Measurements from ENCODE around the gene ABI3BP.
A peak's percentile ranks its signal among the peaks of the same experiment; 100 is the strongest.

The ABI3BP gene

GRCh38 chr3:100737334-100737733, 255.9 kb downstream of the ABI3BP start:
- H3K9me3 ChIP-seq (ENCODE audit: control insufficient read depth, insufficient read depth, low read length): no peaks in the 10 kb centered on the region
- no peak overlapping the region for H3K9ac ChIP-seq (ENCODE audit: low read depth, low read length)
- H3K36me3 ChIP-seq (ENCODE audit: insufficient read depth, low read length): peaks cover 3% of the 10 kb centered on the region
- H3K4me1 ChIP-seq (ENCODE audit: insufficient read depth, low read length): peaks cover 8% of the 10 kb centered on the region; the same call in 1 of the 2 replicates

- Histone ChIP-seq H3K9me3 (ENCODE audit: control insufficient read depth, insufficient read depth, low read length) (no peaks in the 10 kb centered on the region), H3K36me3 (ENCODE audit: insufficient read depth, low read length) (peaks cover 3% of the 10 kb centered on the region; the same call in 1 of the 2 replicates), H3K4me1 (ENCODE audit: insufficient read depth, low read length) (peaks cover 13% of the 10 kb centered on the region; the same call in 1 of the 2 replicates), H3K9ac (ENCODE audit: low read depth, low read length) (no peak overlapping the region)
These were observed 260.8 kb downstream of the ABI3BP start for GRCh38 chr3:100732435-100732834.

GRCh38 chr3:100730524-100730923, 262.7 kb downstream of the ABI3BP start:
- H3K36me3 ChIP-seq (ENCODE audit: insufficient read depth, low read length): peaks cover 3% of the 10 kb centered on the region; the same call in 1 of the 2 replicates
- H3K9me3 ChIP-seq (ENCODE audit: control insufficient read depth, insufficient read depth, low read length): no peaks in the 10 kb centered on the region
- H3K9ac ChIP-seq (ENCODE audit: low read depth, low read length): no peak overlapping the region
- peaks cover 13% of the 10 kb centered on the region; the same call in 1 of the 2 replicates for H3K4me1 ChIP-seq (ENCODE audit: insufficient read depth, low read length)

- peaks cover 3% of the 10 kb centered on the region; the same call in 1 of the 2 replicates for H3K36me3 ChIP-seq (ENCODE audit: insufficient read depth, low read length)
- H3K9me3 ChIP-seq (ENCODE audit: control insufficient read depth, insufficient read depth, low read length): no peaks in the 10 kb centered on the region
- no peak overlapping the region for H3K9ac ChIP-seq (ENCODE audit: low read depth, low read length)
- 0 out of 2 replicates have a peak, but pooled peaks cover 3% of the 10 kb centered on the region for H3K4me1 ChIP-seq (ENCODE audit: insufficient read depth, low read length)
These were observed 266.5 kb downstream of the ABI3BP start for GRCh38 chr3:100726706-100727105.

- Histone ChIP-seq H3K9ac (ENCODE audit: low read depth, low read length) (no peak overlapping the region), H3K9me3 (ENCODE audit: control insufficient read depth, insufficient read depth, low read length) (no peaks in the 10 kb centered on the region), H3K4me1 (ENCODE audit: insufficient read depth, low read length) (0 out of 2 replicates have a peak, but pooled peaks cover 3% of the 10 kb centered on the region), H3K36me3 (ENCODE audit: insufficient read depth, low read length) (peaks cover 3% of the 10 kb centered on the region; the same call in 1 of the 2 replicates)
These were observed 267.2 kb downstream of the ABI3BP start for GRCh38 chr3:100725935-100726513.

GRCh38 chr3:100720426-100720825, 272.8 kb downstream of the ABI3BP start:
- no peaks in the 10 kb centered on the region for H3K9me3 ChIP-seq (ENCODE audit: control insufficient read depth, insufficient read depth, low read length)
- no peak overlapping the region for H3K9ac ChIP-seq (ENCODE audit: low read depth, low read length)
- peaks cover 3% of the 10 kb centered on the region; the same call in 1 of the 2 replicates for H3K36me3 ChIP-seq (ENCODE audit: insufficient read depth, low read length)
- H3K4me1 ChIP-seq (ENCODE audit: insufficient read depth, low read length): peaks cover 5% of the 10 kb centered on the region; the same call in 1 of the 2 replicates

- Histone ChIP-seq H3K4me1 (ENCODE audit: insufficient read depth, low read length) (peaks cover 5% of the 10 kb centered on the region; the same call in 1 of the 2 replicates), H3K9ac (ENCODE audit: low read depth, low read length) (no peak overlapping the region), H3K9me3 (ENCODE audit: control insufficient read depth, insufficient read depth, low read length) (no peaks in the 10 kb centered on the region), H3K36me3 (ENCODE audit: insufficient read depth, low read length) (peaks cover 6% of the 10 kb centered on the region; the same call in 1 of the 2 replicates)
These were observed 274.1 kb downstream of the ABI3BP start for GRCh38 chr3:100719136-100719535.

GRCh38 chr3:100717637-100718487, 275.4 kb downstream of the ABI3BP start:
- H3K9me3 ChIP-seq (ENCODE audit: control insufficient read depth, insufficient read depth, low read length): no peaks in the 10 kb centered on the region
- H3K9ac ChIP-seq (ENCODE audit: low read depth, low read length): no peak overlapping the region
- peaks cover 5% of the 10 kb centered on the region; the same call in 1 of the 2 replicates for H3K4me1 ChIP-seq (ENCODE audit: insufficient read depth, low read length)
- H3K36me3 ChIP-seq (ENCODE audit: insufficient read depth, low read length): peaks cover 10% of the 10 kb centered on the region

GRCh38 chr3:100717063-100717462, 276.2 kb downstream of the ABI3BP start:
- peaks cover 10% of the 10 kb centered on the region for H3K36me3 ChIP-seq (ENCODE audit: insufficient read depth, low read length)
- no peaks in the 10 kb centered on the region for H3K9me3 ChIP-seq (ENCODE audit: control insufficient read depth, insufficient read depth, low read length)
- peaks cover 5% of the 10 kb centered on the region; the same call in 1 of the 2 replicates for H3K4me1 ChIP-seq (ENCODE audit: insufficient read depth, low read length)
- no peak overlapping the region for H3K9ac ChIP-seq (ENCODE audit: low read depth, low read length)

- peaks cover 10% of the 10 kb centered on the region for H3K36me3 ChIP-seq (ENCODE audit: insufficient read depth, low read length)
- H3K9ac ChIP-seq (ENCODE audit: low read depth, low read length): no peak overlapping the region
- H3K9me3 ChIP-seq (ENCODE audit: control insufficient read depth, insufficient read depth, low read length): no peaks in the 10 kb centered on the region
- H3K4me1 ChIP-seq (ENCODE audit: insufficient read depth, low read length): peaks cover 3% of the 10 kb centered on the region; the same call in 1 of the 2 replicates
These were observed 278.0 kb downstream of the ABI3BP start for GRCh38 chr3:100715176-100715575.

- no peaks in the 10 kb centered on the region for H3K9me3 ChIP-seq (ENCODE audit: control insufficient read depth, insufficient read depth, low read length)
- H3K9ac ChIP-seq (ENCODE audit: low read depth, low read length): peak overlapping the region; percentile 89
- H3K4me1 ChIP-seq (ENCODE audit: insufficient read depth, low read length): no peaks in the 10 kb centered on the region
- H3K36me3 ChIP-seq (ENCODE audit: insufficient read depth, low read length): peaks cover 6% of the 10 kb centered on the region
These were observed 282.8 kb downstream of the ABI3BP start for GRCh38 chr3:100710261-100710968.

GRCh38 chr3:100709842-100710260, 283.4 kb downstream of the ABI3BP start:
- H3K36me3 ChIP-seq (ENCODE audit: insufficient read depth, low read length): peaks cover 4% of the 10 kb centered on the region

GRCh38 chr3:100708989-100709841, 284.0 kb downstream of the ABI3BP start, which contains the start of gene TFG:
TSS of gene TFG (plus strand) at chr3:100709494. CDS start at chr3:100713686, 4,192 bp downstream.
- Histone ChIP-seq H3K9me3 (ENCODE audit: control insufficient read depth, insufficient read depth, low read length) (no peaks in the 10 kb centered on the region), H3K4me1 (ENCODE audit: insufficient read depth, low read length) (no peaks in the 10 kb centered on the region), H3K36me3 (ENCODE audit: insufficient read depth, low read length) (peaks cover 4% of the 10 kb centered on the region), H3K9ac (ENCODE audit: low read depth, low read length) (peak within 1 kb of the TSS; percentile 89)

More at GRCh38 chr3:100709842-100710260, 283.4 kb downstream of the ABI3BP start:
- no peaks in the 10 kb centered on the region for H3K4me1 ChIP-seq (ENCODE audit: insufficient read depth, low read length)
- H3K9me3 ChIP-seq (ENCODE audit: control insufficient read depth, insufficient read depth, low read length): no peaks in the 10 kb centered on the region
- H3K9ac ChIP-seq (ENCODE audit: low read depth, low read length): peak overlapping the region; percentile 89
